GM12891 (cell line): ENCODE results near the gene UFSP2.

ENCODE experiments used
- PAX5 ChIP-seq: IDR thresholded peaks from 2 replicates; pipeline ENCODE4 v1.6.1; 2011; ENCODE audit warnings: low read length, moderate library complexity, mild to moderate bottlenecking; ENCODE audit not compliant: insufficient read depth, severe bottlenecking
- POLR2A ChIP-seq: IDR thresholded peaks from 2 replicates; pipeline ENCODE4 v1.6.1; 2011; ENCODE audit warnings: low read depth, low read length, control low read depth
- POLR2AphosphoS5 ChIP-seq: IDR thresholded peaks from 2 replicates; pipeline ENCODE4 v1.6.1; 2011; ENCODE audit warnings: low read depth, low read length, control low read depth
- POU2F2 ChIP-seq: IDR thresholded peaks from 2 replicates; pipeline ENCODE4 v1.6.1; 2011; ENCODE audit warnings: low read depth, mild to moderate bottlenecking, control low read depth, low read length, moderate library complexity
- SPI1 ChIP-seq: IDR thresholded peaks from 2 replicates; pipeline ENCODE4 v1.6.1; 2011; ENCODE audit warnings: low read depth, low read length, control low read depth
- TAF1 ChIP-seq: IDR thresholded peaks from 2 replicates; pipeline ENCODE4 v1.6.1; 2011; ENCODE audit warnings: low read depth, low read length, control low read depth

- TF ChIP-seq POLR2A, result no peak
- no peak for TF ChIP-seq POLR2AphosphoS5
- no peak for TF ChIP-seq TAF1
- TF ChIP-seq SPI1, result no peak
- TF ChIP-seq POU2F2, result no peak
- no peak for TF ChIP-seq PAX5
Measured at GRCh38 chr4:185437809-185438208, 12.0 kb upstream of the UFSP2 start.
